ENCODE data around the gene CPNE8.

DNA sequence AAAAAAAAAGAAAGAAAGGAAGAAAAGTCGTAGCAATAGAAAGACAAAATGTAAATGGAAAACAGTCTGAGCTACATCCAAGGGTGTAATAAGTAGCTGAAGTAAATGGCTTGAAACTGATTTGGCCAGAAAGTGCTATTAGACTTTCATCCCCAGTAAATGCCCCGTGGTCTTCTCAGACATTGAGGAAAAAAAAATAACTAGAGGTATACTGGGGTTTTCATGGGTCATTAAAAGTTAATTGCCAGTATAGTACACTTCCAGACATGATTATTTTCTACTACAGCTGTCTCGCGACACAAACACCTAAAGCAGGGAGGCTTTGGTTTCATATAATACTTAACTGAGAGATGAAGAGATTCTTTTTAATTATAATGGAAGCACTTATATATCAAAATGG lies 271.9 kb downstream of the CPNE8 start:
- no peak for TF ChIP-seq CTCF (conservative IDR thresholded peaks at IDR 0.05; ENCODE audit: low read depth, low read length)
- TF ChIP-seq EZH2phosphoT487 (IDR thresholded peaks at IDR 0.05; ENCODE audit: borderline replicate concordance, low read length), result no peak
- no peak for TF ChIP-seq EZH2 (IDR thresholded peaks at IDR 0.05; ENCODE audit: low read length, unreplicated experiment)

Measured in PC-3 (cell line).